Peyer's patch (tissue), 4 donors: ENCODE measurements around the gene PHC2.

Source experiments
- POLR2A ChIP-seq, 2 donors: fragments of 450-650 bp; IDR thresholded peaks; one replicate each; pipeline ENCODE4 v1.5.1; 2017; ENCODE audit warnings: antibody characterized with exemption in 2 of 2, mild to moderate bottlenecking in 2 of 2, moderate library complexity in 2 of 2
- TF ChIP-seq, protein P1 (sequence below), 6 experiments: fragments of 450-650 bp in 4 of 6; fragments of 200-600 bp in 2 of 6; sonication (generic) in 1 of 6; IDR thresholded peaks; one replicate each; pipeline ENCODE4 v1.5.1; 2017 to 2019; ENCODE audit warnings: antibody characterized with exemption in 6 of 6, mild to moderate bottlenecking in 3 of 6, moderate library complexity in 1 of 6

GRCh38 chr1:33349081-33349759, 81.7 kb downstream of the PHC2 start:
- TF ChIP-seq, protein P1, sequence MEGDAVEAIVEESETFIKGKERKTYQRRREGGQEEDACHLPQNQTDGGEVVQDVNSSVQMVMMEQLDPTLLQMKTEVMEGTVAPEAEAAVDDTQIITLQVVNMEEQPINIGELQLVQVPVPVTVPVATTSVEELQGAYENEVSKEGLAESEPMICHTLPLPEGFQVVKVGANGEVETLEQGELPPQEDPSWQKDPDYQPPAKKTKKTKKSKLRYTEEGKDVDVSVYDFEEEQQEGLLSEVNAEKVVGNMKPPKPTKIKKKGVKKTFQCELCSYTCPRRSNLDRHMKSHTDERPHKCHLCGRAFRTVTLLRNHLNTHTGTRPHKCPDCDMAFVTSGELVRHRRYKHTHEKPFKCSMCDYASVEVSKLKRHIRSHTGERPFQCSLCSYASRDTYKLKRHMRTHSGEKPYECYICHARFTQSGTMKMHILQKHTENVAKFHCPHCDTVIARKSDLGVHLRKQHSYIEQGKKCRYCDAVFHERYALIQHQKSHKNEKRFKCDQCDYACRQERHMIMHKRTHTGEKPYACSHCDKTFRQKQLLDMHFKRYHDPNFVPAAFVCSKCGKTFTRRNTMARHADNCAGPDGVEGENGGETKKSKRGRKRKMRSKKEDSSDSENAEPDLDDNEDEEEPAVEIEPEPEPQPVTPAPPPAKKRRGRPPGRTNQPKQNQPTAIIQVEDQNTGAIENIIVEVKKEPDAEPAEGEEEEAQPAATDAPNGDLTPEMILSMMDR (IDR thresholded peaks at IDR 0.05): no peak
- no peak for TF ChIP-seq POLR2A (IDR thresholded peaks at IDR 0.05)
